Right lobe of liver (tissue), 6 donors: ENCODE measurements around the gene G2E3. TPM values are rescaled to one million over a fixed set of nuclear protein-coding genes. Genes with fewer than 3 reads are reported as not detected.
"Not testable (repeated sequence)": the region's sequence is repeated elsewhere in the genome, so short reads cannot be mapped to it uniquely, and the experiment has no call there.

Experiments used
- ATAC-seq, 4 donors: fragments of 200-7000 bp; cut with Tn5 transposase; one replicate each; pipeline ENCODE4 v1.9.1; 2020; ENCODE audit warnings: mild to moderate bottlenecking in 4 of 4, moderate library complexity in 4 of 4
- DNase-seq, 3 donors: peaks; one replicate each; pipeline ENCODE4 v3.0.0-alpha.2; 2020
- H3K27ac ChIP-seq, 3 donors: fragments of 200-600 bp; one replicate each; pipeline ENCODE4 v1.8.0; 2022
- H3K27me3 ChIP-seq, 2 donors: fragments of 200-600 bp; one replicate each; pipeline ENCODE4 v1.8.0; 2022
- H3K36me3 ChIP-seq, 4 donors: fragments of 200-600 bp; sonication (generic) in 1 of 4; one replicate each; pipeline versions ENCODE4 v1.5.1 to v1.8.0; 2017 to 2022; ENCODE audit warnings: control low read depth in 1 of 4
- H3K4me1 ChIP-seq, 4 donors: fragments of 200-600 bp; sonication (generic) in 1 of 4; one replicate each; pipeline versions ENCODE4 v1.5.1 to v1.8.0; 2017 to 2022; ENCODE audit warnings: control low read depth in 1 of 4
- H3K4me3 ChIP-seq, 3 donors: fragments of 200-600 bp; one replicate each; pipeline ENCODE4 v1.8.0; 2022
- H3K9me3 ChIP-seq, 4 donors: fragments of 200-600 bp; sonication (generic) in 1 of 4; one replicate each; pipeline versions ENCODE4 v1.5.1 to v1.8.0; 2017 to 2022; ENCODE audit warnings: control low read depth in 1 of 4
- POLR2A ChIP-seq: fragments of 450-650 bp; IDR thresholded peaks from one replicate; pipeline ENCODE4 v1.6.1; 2017; ENCODE audit warnings: antibody characterized with exemption, mild to moderate bottlenecking
- WGBS: methylation state at CpG from one replicate; pipeline ENCODE4 v1.1.6; 2018; ENCODE audit warnings: low coverage, low lambda C conversion rate; ENCODE audit not compliant: insufficient coverage; ENCODE audit errors: missing lambda C conversion rate; 5-methylcytosine and 5-hydroxymethylcytosine counted together
- intact Hi-C, 2 donors: fragments of 100-400 bp; cut with DNase I; formaldehyde crosslinking; loops; one replicate each; pipeline versions ENCODE4 v1.11.2 to v1.14.1; 2022
- total RNA-seq, 6 experiments: library from RNA; depleted of rRNA in 2 of 6; stranded (reverse); fragments of >200 nt in 2 of 6; fragmentation: NEBNext Ultra II Directional in 3 of 6; extraction: Animal tissue kit (Norgen Biotek cat#: 25700) in 3 of 6; gene quantifications; one replicate each; pipeline versions ENCODE4 v1.1.0 to v1.2.4, GENCODE V29; 2016 to 2023
- TF ChIP-seq, protein P1 (sequence below), 4 donors: fragments of 200-600 bp in 3 of 4; fragments of 450-650 bp in 1 of 4; IDR thresholded peaks; one replicate each; pipeline versions ENCODE4 v1.5.1 to v1.8.0; 2016 to 2022; ENCODE audit warnings: antibody characterized with exemption in 4 of 4, mild to moderate bottlenecking in 2 of 4
- donor health status: DM: no; HTN: yes; CAD: no.
- donor health status: DM: no; HTN: no; CAD: no.
- donor health status: DM: no; HTN: no; CAD: no.
- donor health status: DM: no; HTN: yes; CAD: no.
- donor health status: DM: no; HTN: yes; CAD: no.

Gene G2E3
- total RNA-seq, 6 experiments from 2014 or later, result 3.0 to 6.4 (median 4.7) TPM

DNA sequence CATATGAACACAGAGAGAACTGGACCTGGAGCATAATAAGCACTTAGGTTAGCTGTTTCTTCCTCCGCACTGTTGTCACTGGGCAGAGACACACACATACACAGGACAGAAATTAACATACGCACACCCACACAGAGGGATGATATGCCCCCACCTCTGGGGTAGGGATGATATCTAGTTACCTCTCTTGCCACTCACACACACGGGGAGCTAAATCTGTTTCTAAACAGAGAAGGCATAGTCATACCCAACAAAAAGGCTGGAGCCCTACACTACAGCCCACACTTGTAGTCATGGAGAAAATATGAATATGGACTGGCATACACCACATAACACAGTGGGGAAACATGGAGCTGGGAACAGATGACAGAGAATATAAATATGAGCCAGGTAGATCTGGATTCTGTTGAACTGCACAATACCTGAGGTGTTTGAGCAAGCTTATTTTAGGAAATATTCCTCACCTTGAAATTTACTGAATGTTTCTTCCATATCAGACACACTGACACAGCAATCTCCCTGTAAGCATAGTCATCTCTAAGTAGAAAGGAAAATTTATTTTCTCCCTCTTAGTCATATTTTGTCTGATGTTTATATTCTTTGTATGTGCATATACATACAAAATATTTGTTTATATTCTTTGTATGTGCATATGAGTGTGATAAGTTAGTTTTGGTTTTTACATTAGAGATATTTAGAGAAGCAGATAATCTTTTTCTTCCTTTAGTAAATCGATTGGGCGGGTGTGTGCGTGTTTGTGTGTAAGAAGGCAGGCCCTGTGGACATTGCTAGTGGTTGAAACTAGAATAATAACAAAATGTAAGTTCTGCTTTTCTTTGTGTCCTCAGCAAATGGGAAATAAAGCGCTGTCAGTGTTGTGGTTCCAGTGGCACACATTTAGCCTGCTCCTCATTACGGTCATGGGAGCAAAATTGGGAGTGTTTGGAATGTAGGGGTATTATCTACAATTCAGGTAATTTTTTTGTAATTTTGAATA, 42.3 kb downstream of the G2E3 start:
- DNase-seq, result no peak
- H3K36me3 ChIP-seq, result peaks cover 0 to 17% (median 3%) of the 10 kb centered on the region in 4 donors
- H3K9me3 ChIP-seq, result no peaks in the 10 kb centered on the region
- intact Hi-C loops, result no loop called here
- no peak for ATAC-seq
- H3K27ac ChIP-seq, result no peak overlapping the region
- no peak overlapping the region for H3K4me3 ChIP-seq
- WGBS, result 83% methylated on average over 6 of the region's 8 CpGs
- TF ChIP-seq POLR2A, result no peak
- TF ChIP-seq, protein P1, sequence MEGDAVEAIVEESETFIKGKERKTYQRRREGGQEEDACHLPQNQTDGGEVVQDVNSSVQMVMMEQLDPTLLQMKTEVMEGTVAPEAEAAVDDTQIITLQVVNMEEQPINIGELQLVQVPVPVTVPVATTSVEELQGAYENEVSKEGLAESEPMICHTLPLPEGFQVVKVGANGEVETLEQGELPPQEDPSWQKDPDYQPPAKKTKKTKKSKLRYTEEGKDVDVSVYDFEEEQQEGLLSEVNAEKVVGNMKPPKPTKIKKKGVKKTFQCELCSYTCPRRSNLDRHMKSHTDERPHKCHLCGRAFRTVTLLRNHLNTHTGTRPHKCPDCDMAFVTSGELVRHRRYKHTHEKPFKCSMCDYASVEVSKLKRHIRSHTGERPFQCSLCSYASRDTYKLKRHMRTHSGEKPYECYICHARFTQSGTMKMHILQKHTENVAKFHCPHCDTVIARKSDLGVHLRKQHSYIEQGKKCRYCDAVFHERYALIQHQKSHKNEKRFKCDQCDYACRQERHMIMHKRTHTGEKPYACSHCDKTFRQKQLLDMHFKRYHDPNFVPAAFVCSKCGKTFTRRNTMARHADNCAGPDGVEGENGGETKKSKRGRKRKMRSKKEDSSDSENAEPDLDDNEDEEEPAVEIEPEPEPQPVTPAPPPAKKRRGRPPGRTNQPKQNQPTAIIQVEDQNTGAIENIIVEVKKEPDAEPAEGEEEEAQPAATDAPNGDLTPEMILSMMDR (IDR thresholded peaks at IDR 0.05), result no peak
- no peaks in the 10 kb centered on the region for H3K27me3 ChIP-seq
- no peaks in the 10 kb centered on the region for H3K4me1 ChIP-seq

DNA sequence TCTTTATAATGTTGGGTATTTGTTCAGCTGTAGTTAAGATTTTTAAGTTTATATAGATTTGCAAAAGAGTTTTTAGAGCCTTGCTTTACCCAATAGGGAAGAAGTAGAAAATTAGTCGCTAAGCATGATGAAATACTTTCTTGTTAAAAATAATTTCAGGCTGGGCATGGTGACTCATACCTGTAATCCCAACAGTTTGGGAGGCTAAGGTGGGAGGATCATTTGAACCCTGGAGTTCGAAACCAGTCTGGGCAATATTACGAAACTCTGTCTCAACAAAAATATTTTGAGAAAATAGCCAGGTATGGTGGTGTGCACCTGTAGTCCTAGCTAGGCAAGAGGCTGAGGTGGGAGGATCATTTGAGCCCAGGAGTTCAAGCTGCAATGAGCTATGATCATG, 44.4 kb downstream of the G2E3 start:
- Histone ChIP-seq H3K27ac (no peak overlapping the region), H3K27me3 (no peaks in the 10 kb centered on the region), H3K9me3 (no peaks in the 10 kb centered on the region), H3K4me3 (no peak overlapping the region), H3K4me1 (no peaks in the 10 kb centered on the region), H3K36me3 (peaks cover 0 to 13% (median 5%) of the 10 kb centered on the region in 4 donors)
- intact Hi-C loops, result no loop called here
- ATAC-seq (no peak), DNase-seq (no peak)
- WGBS, result 92% methylated on average over 3 of the region's 3 CpGs
- TF ChIP-seq, protein P1 (IDR thresholded peaks at IDR 0.05), result no peak
- no peak for TF ChIP-seq POLR2A

DNA sequence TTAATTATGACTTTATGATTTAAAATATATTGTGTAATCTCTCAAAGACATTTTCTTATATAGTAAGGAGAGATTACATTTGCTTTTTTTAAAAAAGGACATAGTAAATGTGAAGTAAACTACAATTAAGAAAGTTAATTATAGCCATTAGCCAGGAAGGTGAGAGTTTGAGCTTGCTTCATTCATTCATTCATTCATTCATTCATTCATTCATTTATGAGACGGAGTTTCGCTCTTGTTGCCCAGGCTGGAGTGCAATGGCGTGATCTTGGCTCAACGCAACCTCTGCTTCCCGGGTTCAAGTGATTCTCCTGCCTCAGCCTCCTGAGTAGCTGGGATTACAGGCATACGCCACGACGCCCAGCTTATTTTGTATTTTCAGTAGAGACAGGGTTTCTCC, 45.7 kb downstream of the G2E3 start:
- H3K36me3 ChIP-seq, DNase-seq, H3K27me3 ChIP-seq, H3K9me3 ChIP-seq, H3K27ac ChIP-seq, H3K4me3 ChIP-seq, H3K4me1 ChIP-seq, intact Hi-C loops, ATAC-seq: not testable (repeated sequence)
- WGBS, result 86% methylated on average over 8 of the region's 8 CpGs

DNA sequence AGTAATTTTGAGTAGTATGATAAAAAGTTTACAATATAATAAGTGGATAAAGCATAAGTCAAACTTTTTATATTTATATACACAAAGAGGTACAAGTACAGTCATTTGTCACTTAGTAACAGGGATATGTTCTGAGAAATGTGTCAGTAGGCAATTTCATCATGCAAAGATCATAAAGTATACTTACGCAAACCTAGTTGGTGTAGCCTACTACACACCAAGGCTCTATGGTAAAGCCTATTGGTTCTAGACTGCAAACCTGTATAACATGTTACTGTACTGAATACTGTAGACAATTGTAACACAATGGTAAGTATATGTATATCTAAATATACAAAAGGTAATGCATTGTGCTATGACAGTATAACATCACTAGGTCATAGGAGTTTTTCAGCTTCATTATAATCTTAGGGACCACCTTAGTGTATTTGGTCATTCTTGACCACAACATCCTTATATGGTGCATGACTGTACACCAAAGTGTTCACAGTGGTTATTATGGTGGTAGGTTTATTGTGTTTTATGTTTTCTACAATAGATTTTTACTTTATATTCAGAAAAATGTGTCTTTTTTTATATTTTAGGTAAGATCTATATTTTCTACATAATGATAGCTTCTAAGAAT, 48.3 kb downstream of the G2E3 start:
- Histone ChIP-seq H3K27me3 (no peaks in the 10 kb centered on the region), H3K9me3 (no peaks in the 10 kb centered on the region), H3K27ac (no peak overlapping the region), H3K36me3 (peaks cover 0 to 7% (median 4%) of the 10 kb centered on the region in 4 donors), H3K4me3 (no peak overlapping the region), H3K4me1 (peaks cover 0 to 10% (median 2%) of the 10 kb centered on the region in 4 donors)
- no peak for DNase-seq
- no peak for ATAC-seq
- 100% methylated on average over 1 of the region's 1 CpG for WGBS
- TF ChIP-seq POLR2A, result no peak
- TF ChIP-seq, protein P1 (IDR thresholded peaks at IDR 0.05), result no peak
- intact Hi-C loops, result no loop called here

- ATAC-seq (peak in 1 of 4 donors; percentile 35), DNase-seq (no peak)
- intact Hi-C loops, result no loop called here
- TF ChIP-seq POLR2A, result no peak
- TF ChIP-seq, protein P1 (IDR thresholded peaks at IDR 0.05), result no peak
- Histone ChIP-seq H3K9me3 (no peaks in the 10 kb centered on the region), H3K4me3 (no peak overlapping the region), H3K27ac (no peak overlapping the region), H3K27me3 (no peaks in the 10 kb centered on the region), H3K4me1 (peaks cover 0 to 10% (median 2%) of the 10 kb centered on the region in 4 donors), H3K36me3 (peaks cover 0 to 4% (median 0%) of the 10 kb centered on the region in 4 donors)
- 94% methylated on average over 5 of the region's 5 CpGs for WGBS
These were observed 49.6 kb downstream of the G2E3 start for GRCh38 chr14:30608533-30609006.
